Measurements from ENCODE around the gene CSH2. TPM values are rescaled to one million over a fixed set of nuclear protein-coding genes. Genes with fewer than 3 reads are reported as not detected.
A peak's percentile ranks its signal among the peaks of the same experiment; 100 is the strongest.

Gene CSH2
- total and polyA plus RNA-seq, 2 of the 13 experiments (the other 11 are each of a cell fraction or from before 2014, with no cell fraction given) = not detected

DNA sequence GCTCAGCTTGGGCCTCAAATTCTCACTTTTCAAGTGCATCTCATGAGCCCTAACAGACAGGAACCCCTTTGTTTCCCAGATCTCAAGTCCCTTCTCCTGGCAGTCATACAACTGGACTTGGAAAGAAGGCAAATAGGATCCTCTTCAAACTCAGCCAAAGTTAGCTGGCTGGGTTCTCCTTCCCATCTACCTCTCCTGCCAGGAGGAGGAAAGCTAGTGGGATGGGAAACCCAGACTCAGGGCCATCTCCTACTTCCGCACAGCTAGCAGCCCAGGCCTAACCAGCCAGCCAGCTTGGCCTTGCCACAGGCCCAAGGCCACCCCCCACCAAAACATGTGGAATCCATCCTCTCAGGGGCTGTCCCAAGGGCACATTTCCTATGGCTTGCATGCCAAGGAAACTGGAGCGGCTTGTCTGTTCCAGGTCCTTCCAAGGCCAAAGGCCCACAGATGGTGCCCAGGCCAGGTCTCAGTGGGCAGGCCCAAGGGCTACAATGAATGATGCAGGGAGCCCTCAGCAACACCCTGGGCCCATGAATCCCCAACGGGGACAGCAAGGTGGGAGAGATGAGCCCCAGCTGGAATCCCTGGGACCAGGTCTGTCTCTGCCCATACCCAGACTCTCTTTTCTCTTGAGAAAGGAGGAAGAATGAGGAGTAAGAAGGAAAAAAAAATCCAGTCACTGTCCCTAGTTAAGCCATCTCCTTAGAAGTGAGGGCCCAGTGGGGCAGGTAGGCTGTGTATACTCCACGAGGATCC lies 32.7 kb downstream of the CSH2 start (continued):
- peak; percentile 49 for TF ChIP-seq KDM5B (CRISPR knock-in tag; IDR thresholded peaks at IDR 0.05; ENCODE audit: borderline replicate concordance)
- no peak for TF ChIP-seq SP5 (CRISPR knock-in tag; IDR thresholded peaks at IDR 0.05; ENCODE audit: borderline replicate concordance, low read depth)
- no peak for TF ChIP-seq ZNF557 (CRISPR knock-in tag; IDR thresholded peaks at IDR 0.05)
- peak; percentile 54; the same call in 1 of the 2 replicates for TF ChIP-seq PHF20 (CRISPR knock-in tag; IDR thresholded peaks at IDR 0.05)
- TF ChIP-seq, protein P1, sequence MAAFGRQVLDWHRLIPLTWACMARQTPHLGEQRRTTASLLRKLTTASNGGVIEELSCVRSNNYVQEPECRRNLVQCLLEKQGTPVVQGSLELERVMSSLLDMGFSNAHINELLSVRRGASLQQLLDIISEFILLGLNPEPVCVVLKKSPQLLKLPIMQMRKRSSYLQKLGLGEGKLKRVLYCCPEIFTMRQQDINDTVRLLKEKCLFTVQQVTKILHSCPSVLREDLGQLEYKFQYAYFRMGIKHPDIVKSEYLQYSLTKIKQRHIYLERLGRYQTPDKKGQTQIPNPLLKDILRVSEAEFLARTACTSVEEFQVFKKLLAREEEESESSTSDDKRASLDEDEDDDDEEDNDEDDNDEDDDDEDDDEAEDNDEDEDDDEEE (CRISPR knock-in tag; IDR thresholded peaks at IDR 0.05) = peak; percentile 28; the same call in 1 of the 2 replicates
- no peak for TF ChIP-seq ZNF619 (CRISPR knock-in tag; IDR thresholded peaks at IDR 0.05)
- 0 out of 2 replicates have a peak, but pooled peaks have one; percentile 52 for TF ChIP-seq ZNF446 (CRISPR knock-in tag; IDR thresholded peaks at IDR 0.05)
- 0 out of 2 replicates have a peak, but pooled peaks have one; percentile 14 for TF ChIP-seq PHF8 (CRISPR knock-in tag; IDR thresholded peaks at IDR 0.05)
- TF ChIP-seq HIVEP1 (CRISPR knock-in tag; IDR thresholded peaks at IDR 0.05) = 0 out of 2 replicates have a peak, but pooled peaks have one; percentile 46
- no peak for TF ChIP-seq NFKB2 (CRISPR knock-in tag; IDR thresholded peaks at IDR 0.05; ENCODE audit: borderline replicate concordance)
- 0 out of 2 replicates have a peak, but pooled peaks have one; percentile 21 for TF ChIP-seq CCDC6 (CRISPR knock-in tag; IDR thresholded peaks at IDR 0.05)
- no peak for TF ChIP-seq HMG20A (CRISPR knock-in tag; IDR thresholded peaks at IDR 0.05; ENCODE audit: borderline replicate concordance)
- peak; percentile 69 for TF ChIP-seq ZNF687 (CRISPR knock-in tag; IDR thresholded peaks at IDR 0.05)
- TF ChIP-seq, protein P2, sequence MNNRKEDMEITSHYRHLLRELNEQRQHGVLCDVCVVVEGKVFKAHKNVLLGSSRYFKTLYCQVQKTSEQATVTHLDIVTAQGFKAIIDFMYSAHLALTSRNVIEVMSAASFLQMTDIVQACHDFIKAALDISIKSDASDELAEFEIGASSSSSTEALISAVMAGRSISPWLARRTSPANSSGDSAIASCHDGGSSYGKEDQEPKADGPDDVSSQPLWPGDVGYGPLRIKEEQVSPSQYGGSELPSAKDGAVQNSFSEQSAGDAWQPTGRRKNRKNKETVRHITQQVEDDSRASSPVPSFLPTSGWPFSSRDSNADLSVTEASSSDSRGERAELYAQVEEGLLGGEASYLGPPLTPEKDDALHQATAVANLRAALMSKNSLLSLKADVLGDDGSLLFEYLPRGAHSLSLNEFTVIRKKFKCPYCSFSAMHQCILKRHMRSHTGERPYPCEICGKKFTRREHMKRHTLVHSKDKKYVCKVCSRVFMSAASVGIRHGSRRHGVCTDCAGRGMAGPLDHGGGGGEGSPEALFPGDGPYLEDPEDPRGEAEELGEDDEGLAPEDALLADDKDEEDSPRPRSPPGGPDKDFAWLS (CRISPR knock-in tag; IDR thresholded peaks at IDR 0.05; ENCODE audit: borderline replicate concordance) = 0 out of 2 replicates have a peak, but pooled peaks have one; percentile 50
- no peak; the same call in 1 of the 2 replicates for TF ChIP-seq MYC (CRISPR knock-in tag; IDR thresholded peaks at IDR 0.05; ENCODE audit: borderline replicate concordance)
- no peak for TF ChIP-seq IRF2 (CRISPR knock-in tag; IDR thresholded peaks at IDR 0.05)
- 0 out of 2 replicates have a peak, but pooled peaks have one; percentile 31 for TF ChIP-seq ZNF550 (CRISPR knock-in tag; IDR thresholded peaks at IDR 0.05; ENCODE audit: borderline replicate concordance)
- TF ChIP-seq MAF1 (CRISPR knock-in tag; IDR thresholded peaks at IDR 0.05; ENCODE audit: borderline replicate concordance) = no peak
- 0 out of 2 replicates have a peak, but pooled peaks have one; percentile 41 for TF ChIP-seq ZNF546 (CRISPR knock-in tag; conservative IDR thresholded peaks at IDR 0.05)
- no peak for TF ChIP-seq HDAC2 (CRISPR knock-in tag; IDR thresholded peaks at IDR 0.05)
- no peak for TF ChIP-seq ZNF841 (CRISPR knock-in tag; IDR thresholded peaks at IDR 0.05; ENCODE audit: borderline replicate concordance)
- TF ChIP-seq ZNF761 (CRISPR knock-in tag; conservative IDR thresholded peaks at IDR 0.05) = 0 out of 2 replicates have a peak, but pooled peaks have one; percentile 38
- no peak for TF ChIP-seq TCF7L2 (IDR thresholded peaks at IDR 0.05; ENCODE audit: low read depth, low read length)
- 0 out of 2 replicates have a peak, but pooled peaks have one; percentile 25 for TF ChIP-seq ZNF737 (CRISPR knock-in tag; IDR thresholded peaks at IDR 0.05; ENCODE audit: borderline replicate concordance)
